Stimulated activated CD8-positive, alpha-beta memory T cell treated with anti-CD3 and anti-CD28 coated beads, Interleukin-7, amount 100 ng/mL, for 4 hours (primary cell): Measurements from ENCODE around the gene RPRD1B.

Source experiments
- DNase-seq, 2 donors: peaks; one replicate each; pipeline ENCODE4 v3.0.0-alpha.2; 2020; ENCODE audit warnings: low read depth in 2 of 2

RPRD1B gene

GRCh38 chr20:38120625-38120988 is 87.1 kb downstream of the RPRD1B start:
- DNase-seq: no peak

GRCh38 chr20:38121741-38122140 is 88.2 kb downstream of the RPRD1B start:
- DNase-seq: no peak

GRCh38 chr20:38123021-38123587 is 89.6 kb downstream of the RPRD1B start:
- no peak for DNase-seq

- no peak for DNase-seq
Observed at GRCh38 chr20:38125157-38126056, 91.9 kb downstream of the RPRD1B start.

GRCh38 chr20:38126146-38126921 is 92.8 kb downstream of the RPRD1B start:
- no peak for DNase-seq

GRCh38 chr20:38126932-38127621 is 93.5 kb downstream of the RPRD1B start:
- DNase-seq: no peak

GRCh38 chr20:38127920-38128528 is 94.5 kb downstream of the RPRD1B start:
- no peak for DNase-seq

- DNase-seq: no peak
Observed at GRCh38 chr20:38128691-38129090, 95.1 kb downstream of the RPRD1B start.

GRCh38 chr20:38129248-38129865 is 95.8 kb downstream of the RPRD1B start:
- DNase-seq: no peak

GRCh38 chr20:38129893-38130609 is 96.5 kb downstream of the RPRD1B start:
- no peak for DNase-seq

- no peak for DNase-seq
Observed at GRCh38 chr20:38130687-38131587, 97.4 kb downstream of the RPRD1B start.

- DNase-seq: no peak
Observed at GRCh38 chr20:38131588-38132121, 98.1 kb downstream of the RPRD1B start.

GRCh38 chr20:38132156-38132909 is 98.8 kb downstream of the RPRD1B start:
- no peak for DNase-seq

GRCh38 chr20:38132910-38133501 is 99.5 kb downstream of the RPRD1B start:
- DNase-seq: no peak

GRCh38 chr20:38133680-38134426 is 100.3 kb downstream of the RPRD1B start:
- DNase-seq: no peak

GRCh38 chr20:38134427-38135270 is 101.1 kb downstream of the RPRD1B start:
- DNase-seq: no peak
